Sigmoid colon (tissue), 7 donors: ENCODE data around the gene GOLGA2. TPM values are rescaled to one million over a fixed set of nuclear protein-coding genes. Genes with fewer than 3 reads are reported as not detected.
A peak's percentile ranks its signal among the peaks of the same experiment; 100 is the strongest.

Experiments
- DNase-seq: peaks from one replicate; pipeline ENCODE4 v3.0.0-alpha.2; 2019
- H3K27ac ChIP-seq, 4 donors: fragments of 200-600 bp; sonication (generic); one replicate each; pipeline ENCODE4 v1.5.1; 2016 to 2019; ENCODE audit warnings: mild to moderate bottlenecking in 1 of 4
- H3K27me3 ChIP-seq, 3 donors: fragments of 200-600 bp; sonication (generic); one replicate each; pipeline ENCODE4 v1.5.1; 2019; ENCODE audit warnings: mild to moderate bottlenecking in 1 of 3
- H3K36me3 ChIP-seq, 4 donors: fragments of 200-600 bp; sonication (generic); one replicate each; pipeline ENCODE4 v1.5.1; 2016 to 2019
- H3K4me1 ChIP-seq, 4 donors: fragments of 200-600 bp; sonication (generic); one replicate each; pipeline ENCODE4 v1.5.1; 2017 to 2019
- H3K4me3 ChIP-seq, 4 donors: fragments of 200-600 bp; sonication (generic); one replicate each; pipeline ENCODE4 v1.5.1; 2017 to 2019; ENCODE audit warnings: mild to moderate bottlenecking in 2 of 4, moderate library complexity in 1 of 4
- H3K9me3 ChIP-seq, 4 donors: fragments of 200-600 bp in 3 of 4; sonication (generic) in 3 of 4; one replicate each; pipeline versions ENCODE4 v1.5.1 to v1.6.1; 2013 to 2019
- EP300 ChIP-seq, 4 donors: sonication (generic); formaldehyde crosslinking; IDR thresholded peaks; one replicate each; pipeline ENCODE4 v1.6.1; 2017; ENCODE audit warnings: antibody characterized with exemption in 4 of 4
- POLR2A ChIP-seq, 2 donors: fragments of 450-650 bp; IDR thresholded peaks; one replicate each; pipeline ENCODE4 v1.6.1; 2016; ENCODE audit warnings: antibody characterized with exemption in 2 of 2, mild to moderate bottlenecking in 2 of 2, moderate library complexity in 2 of 2
- POLR2AphosphoS5 ChIP-seq, 4 donors: sonication (generic); formaldehyde crosslinking; IDR thresholded peaks; one replicate each; pipeline ENCODE4 v1.6.1; 2017; ENCODE audit warnings: antibody characterized with exemption in 4 of 4
- WGBS, 2 donors: extraction: QIAGEN DNeasy Blood & Tissue Kit; methylation state at CpG; one replicate each; pipeline ENCODE4 v1.1.7; 2013; 5-methylcytosine and 5-hydroxymethylcytosine counted together
- intact Hi-C: fragments of 100-400 bp; cut with DNase I; formaldehyde crosslinking; loops from one replicate; pipeline ENCODE4 v1.15.1; 2023
- polyA plus RNA-seq, 3 donors: library from polyadenylated mRNA; stranded (reverse); fragments of 200-250 nt; gene quantifications; one replicate each; pipeline ENCODE4 v1.2.3, GENCODE V29; 2013
- total RNA-seq, 4 donors: library from RNA; depleted of rRNA; stranded (reverse); fragments of >200 nt; gene quantifications; one replicate each; pipeline ENCODE4 v1.1.0, GENCODE V29; 2016
- TF ChIP-seq, protein P1 (sequence below), 4 experiments: fragments of 450-650 bp in 3 of 4; fragments of 200-600 bp in 1 of 4; IDR thresholded peaks; one replicate each; pipeline ENCODE4 v1.5.1; 2016 to 2019; ENCODE audit warnings: antibody characterized with exemption in 4 of 4, mild to moderate bottlenecking in 3 of 4, moderate library complexity in 2 of 4
- donor health status: healthy with polysubstance abuse.
- donor health status: Bipolar disorder and iron deficiency.
- donor health status: healthy.

Gene GOLGA2, protein sequence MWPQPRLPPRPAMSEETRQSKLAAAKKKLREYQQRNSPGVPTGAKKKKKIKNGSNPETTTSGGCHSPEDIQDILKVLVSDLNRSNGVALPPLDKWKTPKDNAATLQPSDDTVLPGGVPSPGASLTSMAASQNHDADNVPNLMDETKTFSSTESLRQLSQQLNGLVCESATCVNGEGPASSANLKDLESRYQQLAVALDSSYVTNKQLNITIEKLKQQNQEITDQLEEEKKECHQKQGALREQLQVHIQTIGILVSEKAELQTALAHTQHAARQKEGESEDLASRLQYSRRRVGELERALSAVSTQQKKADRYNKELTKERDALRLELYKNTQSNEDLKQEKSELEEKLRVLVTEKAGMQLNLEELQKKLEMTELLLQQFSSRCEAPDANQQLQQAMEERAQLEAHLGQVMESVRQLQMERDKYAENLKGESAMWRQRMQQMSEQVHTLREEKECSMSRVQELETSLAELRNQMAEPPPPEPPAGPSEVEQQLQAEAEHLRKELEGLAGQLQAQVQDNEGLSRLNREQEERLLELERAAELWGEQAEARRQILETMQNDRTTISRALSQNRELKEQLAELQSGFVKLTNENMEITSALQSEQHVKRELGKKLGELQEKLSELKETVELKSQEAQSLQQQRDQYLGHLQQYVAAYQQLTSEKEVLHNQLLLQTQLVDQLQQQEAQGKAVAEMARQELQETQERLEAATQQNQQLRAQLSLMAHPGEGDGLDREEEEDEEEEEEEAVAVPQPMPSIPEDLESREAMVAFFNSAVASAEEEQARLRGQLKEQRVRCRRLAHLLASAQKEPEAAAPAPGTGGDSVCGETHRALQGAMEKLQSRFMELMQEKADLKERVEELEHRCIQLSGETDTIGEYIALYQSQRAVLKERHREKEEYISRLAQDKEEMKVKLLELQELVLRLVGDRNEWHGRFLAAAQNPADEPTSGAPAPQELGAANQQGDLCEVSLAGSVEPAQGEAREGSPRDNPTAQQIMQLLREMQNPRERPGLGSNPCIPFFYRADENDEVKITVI
- total RNA-seq (100 to 1,000 TPM in 1 of 4 donors, 10 to 100 TPM in 3; 76.0 to 104 (median 86.5) TPM), polyA plus RNA-seq (10 to 100 TPM; 48.1 to 82.7 (median 50.5) TPM)

DNA sequence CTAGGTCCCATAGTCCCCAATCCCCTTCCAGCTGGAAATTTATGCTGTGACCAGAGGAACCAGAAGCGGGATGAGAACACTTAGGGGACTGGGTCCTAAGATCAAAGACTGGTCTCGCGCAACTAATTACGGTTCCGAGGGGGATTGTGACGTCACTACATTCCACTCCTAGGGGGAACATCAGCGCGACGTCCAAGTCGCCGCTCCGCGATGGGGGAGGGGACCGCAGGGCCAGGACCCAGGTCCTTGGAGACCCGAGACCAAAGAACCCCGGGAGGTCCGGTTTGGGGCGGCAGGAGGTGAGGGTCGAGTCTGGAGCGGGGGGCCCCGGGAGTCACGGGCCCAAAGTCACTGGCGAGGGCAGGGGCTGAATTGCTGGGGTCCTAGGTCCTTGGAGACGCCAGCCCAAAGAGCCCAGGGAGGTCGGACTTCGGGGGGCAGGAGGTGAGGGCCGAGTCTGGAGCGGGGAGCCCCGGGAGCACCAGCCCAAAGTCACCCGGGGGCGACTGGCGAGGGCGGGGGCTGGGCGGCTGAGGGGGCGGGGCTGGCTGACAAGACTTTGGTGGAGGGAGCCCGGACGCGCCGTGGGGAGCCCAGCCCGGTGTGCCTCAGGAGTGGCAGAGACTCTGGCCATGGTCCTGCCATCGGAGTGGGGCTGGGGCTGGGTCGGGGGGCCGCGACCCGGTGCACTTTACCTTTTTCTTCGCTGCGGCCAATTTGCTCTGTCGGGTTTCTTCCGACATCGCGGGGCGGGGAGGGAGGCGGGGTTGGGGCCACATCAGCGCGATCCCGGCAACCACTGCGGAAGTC, at the start of gene GOLGA2:
TSS of gene GOLGA2 (minus strand) at position 810 of the 810 bp plus-strand sequence. CDS start at position 779, 31 bp downstream.
- peaks cover 0 to 36% (median 13%) of the 10 kb centered on the region in 4 donors for H3K36me3 ChIP-seq
- WGBS, 2 donors, result 1% methylated on average over 57 of the region's 57 CpGs
- intact Hi-C loops, result loop anchor here (5.0 kb wide), 2 partner anchors 47 to 83 kb away; partner anchors contain the start of genes CIZ1, COQ4 and TRUB2
- H3K27me3 ChIP-seq, result no peaks in the 10 kb centered on the region
- no peaks in the 10 kb centered on the region for H3K9me3 ChIP-seq
- H3K4me1 ChIP-seq, result peaks cover 0 to 36% (median 24%) of the 10 kb centered on the region in 4 donors
- H3K4me3 ChIP-seq, result peak within 1 kb of the TSS; percentile 75 to 93 (median 78)
- peak; percentile 82 for DNase-seq
- peak within 1 kb of the TSS; percentile 88 to 90 (median 90) for H3K27ac ChIP-seq
- TF ChIP-seq POLR2A (IDR thresholded peaks at IDR 0.05) (no peak), EP300 (IDR thresholded peaks at IDR 0.05) (no peak), POLR2AphosphoS5 (IDR thresholded peaks at IDR 0.05) (peak in 1 of 4 donors; percentile 5)
- TF ChIP-seq, protein P1, sequence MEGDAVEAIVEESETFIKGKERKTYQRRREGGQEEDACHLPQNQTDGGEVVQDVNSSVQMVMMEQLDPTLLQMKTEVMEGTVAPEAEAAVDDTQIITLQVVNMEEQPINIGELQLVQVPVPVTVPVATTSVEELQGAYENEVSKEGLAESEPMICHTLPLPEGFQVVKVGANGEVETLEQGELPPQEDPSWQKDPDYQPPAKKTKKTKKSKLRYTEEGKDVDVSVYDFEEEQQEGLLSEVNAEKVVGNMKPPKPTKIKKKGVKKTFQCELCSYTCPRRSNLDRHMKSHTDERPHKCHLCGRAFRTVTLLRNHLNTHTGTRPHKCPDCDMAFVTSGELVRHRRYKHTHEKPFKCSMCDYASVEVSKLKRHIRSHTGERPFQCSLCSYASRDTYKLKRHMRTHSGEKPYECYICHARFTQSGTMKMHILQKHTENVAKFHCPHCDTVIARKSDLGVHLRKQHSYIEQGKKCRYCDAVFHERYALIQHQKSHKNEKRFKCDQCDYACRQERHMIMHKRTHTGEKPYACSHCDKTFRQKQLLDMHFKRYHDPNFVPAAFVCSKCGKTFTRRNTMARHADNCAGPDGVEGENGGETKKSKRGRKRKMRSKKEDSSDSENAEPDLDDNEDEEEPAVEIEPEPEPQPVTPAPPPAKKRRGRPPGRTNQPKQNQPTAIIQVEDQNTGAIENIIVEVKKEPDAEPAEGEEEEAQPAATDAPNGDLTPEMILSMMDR (IDR thresholded peaks at IDR 0.05), result no peak

DNA sequence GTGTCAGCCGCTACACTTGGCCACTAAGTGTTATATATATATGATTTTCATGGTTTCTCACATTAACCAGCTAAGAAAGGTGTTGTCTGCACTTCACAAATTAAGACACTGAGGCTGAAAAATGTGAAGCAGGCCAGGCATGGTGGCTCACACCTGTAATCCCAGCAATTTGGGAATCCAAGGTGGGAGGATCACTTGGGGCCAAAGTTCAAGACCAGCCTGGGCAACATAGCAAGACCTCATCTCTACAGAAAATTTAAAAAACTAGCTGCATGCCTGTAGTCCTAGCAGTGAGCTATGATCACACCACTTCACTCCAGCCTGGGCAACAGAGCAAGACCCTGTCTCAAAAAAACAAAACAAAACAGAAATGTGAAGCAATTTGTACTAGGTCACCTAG, 48.6 kb upstream of the GOLGA2 start:
- Histone ChIP-seq H3K36me3 (peaks cover 8 to 50% (median 20%) of the 10 kb centered on the region in 4 donors), H3K27ac (no peak overlapping the region), H3K27me3 (no peaks in the 10 kb centered on the region), H3K4me3 (no peak overlapping the region), H3K4me1 (peaks cover 0 to 27% (median 25%) of the 10 kb centered on the region in 4 donors), H3K9me3 (no peaks in the 10 kb centered on the region)
- 96 to 97% methylated on average over 1 of the region's 1 CpG for WGBS, 2 donors
- DNase-seq, result no peak
- TF ChIP-seq, protein P1 (IDR thresholded peaks at IDR 0.05), result no peak
- no peak for TF ChIP-seq POLR2AphosphoS5 (IDR thresholded peaks at IDR 0.05)
- no peak for TF ChIP-seq EP300 (IDR thresholded peaks at IDR 0.05)
- intact Hi-C loops, result loop anchor here (5.0 kb wide), 1 partner anchor 47 kb away; the partner anchor contains the start of genes GOLGA2 and SWI5

DNA sequence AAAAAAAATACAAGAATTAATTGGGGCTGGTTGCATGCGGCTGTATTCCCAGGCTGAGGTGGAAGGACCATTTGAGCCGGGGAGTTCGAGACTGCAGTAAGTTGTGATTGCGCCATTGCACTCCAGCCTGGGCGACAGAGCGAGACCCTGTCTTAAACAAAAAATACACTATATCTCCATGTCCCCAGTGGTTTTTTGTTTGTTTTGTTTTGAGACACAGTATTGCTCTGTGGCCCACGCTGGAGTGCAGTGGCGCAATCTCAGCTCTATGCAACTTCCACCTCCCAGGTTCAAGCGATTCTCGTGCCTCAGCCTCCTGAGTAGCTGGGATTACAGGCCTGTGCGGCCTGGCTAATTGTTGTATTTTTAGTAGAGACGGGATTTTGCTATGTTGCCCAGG, 48.0 kb upstream of the GOLGA2 start:
- Histone ChIP-seq H3K9me3 (no peaks in the 10 kb centered on the region), H3K4me1 (peaks cover 0 to 27% (median 25%) of the 10 kb centered on the region in 4 donors), H3K4me3 (peak overlapping the region in 3 of 4 donors; percentile 81 to 97 (median 92)), H3K36me3 (peaks cover 8 to 44% (median 20%) of the 10 kb centered on the region in 4 donors), H3K27me3 (no peaks in the 10 kb centered on the region), H3K27ac (peak overlapping the region in 1 of 4 donors; percentile 85)
- intact Hi-C loops, result loop anchor here (2.0 to 5.0 kb wide), 2 partner anchors 17 to 46 kb away; partner anchors contain the start of genes GOLGA2, SLC27A4 and SWI5
- no peak for DNase-seq
- TF ChIP-seq, protein P1 (IDR thresholded peaks at IDR 0.05), result no peak
- TF ChIP-seq POLR2AphosphoS5 (IDR thresholded peaks at IDR 0.05), result no peak
- TF ChIP-seq POLR2A (IDR thresholded peaks at IDR 0.05), result no peak
- no peak for TF ChIP-seq EP300 (IDR thresholded peaks at IDR 0.05)
- WGBS, 2 donors, result 84 to 86% methylated on average over 12 of the region's 12 CpGs
